ENCODE data around the gene MT1E.

Gene MT1E

DNA sequence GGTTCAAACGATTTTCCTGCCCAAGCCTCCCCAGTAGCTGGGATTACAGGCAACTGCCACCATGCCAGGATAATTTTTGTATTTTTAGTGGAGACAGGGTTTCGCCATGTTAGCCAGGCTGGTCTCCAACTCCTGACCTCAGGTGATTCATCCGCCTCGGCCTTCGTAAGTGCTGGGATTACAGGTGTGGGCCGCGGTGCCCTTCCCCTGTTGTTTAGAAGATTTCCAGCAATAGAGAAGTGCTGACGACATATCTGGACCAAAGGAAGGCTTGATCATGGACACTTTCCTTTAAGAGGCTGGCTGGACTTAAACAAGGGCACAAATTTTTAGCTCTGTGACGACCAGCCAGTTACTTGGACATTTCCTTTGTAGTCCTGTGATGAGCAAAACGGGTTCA is 5.6 kb downstream of the MT1E start:
- no peaks in the 10 kb centered on the region for H3K9me3 Mint-ChIP-seq
- no peak overlapping the region for H3K27ac Mint-ChIP-seq
- H3K36me3 Mint-ChIP-seq (ENCODE audit: low read depth), result no peaks in the 10 kb centered on the region
- no peak for DNase-seq
- H3K4me1 Mint-ChIP-seq, result peaks cover 8% of the 10 kb centered on the region
- TF ChIP-seq, protein P1, sequence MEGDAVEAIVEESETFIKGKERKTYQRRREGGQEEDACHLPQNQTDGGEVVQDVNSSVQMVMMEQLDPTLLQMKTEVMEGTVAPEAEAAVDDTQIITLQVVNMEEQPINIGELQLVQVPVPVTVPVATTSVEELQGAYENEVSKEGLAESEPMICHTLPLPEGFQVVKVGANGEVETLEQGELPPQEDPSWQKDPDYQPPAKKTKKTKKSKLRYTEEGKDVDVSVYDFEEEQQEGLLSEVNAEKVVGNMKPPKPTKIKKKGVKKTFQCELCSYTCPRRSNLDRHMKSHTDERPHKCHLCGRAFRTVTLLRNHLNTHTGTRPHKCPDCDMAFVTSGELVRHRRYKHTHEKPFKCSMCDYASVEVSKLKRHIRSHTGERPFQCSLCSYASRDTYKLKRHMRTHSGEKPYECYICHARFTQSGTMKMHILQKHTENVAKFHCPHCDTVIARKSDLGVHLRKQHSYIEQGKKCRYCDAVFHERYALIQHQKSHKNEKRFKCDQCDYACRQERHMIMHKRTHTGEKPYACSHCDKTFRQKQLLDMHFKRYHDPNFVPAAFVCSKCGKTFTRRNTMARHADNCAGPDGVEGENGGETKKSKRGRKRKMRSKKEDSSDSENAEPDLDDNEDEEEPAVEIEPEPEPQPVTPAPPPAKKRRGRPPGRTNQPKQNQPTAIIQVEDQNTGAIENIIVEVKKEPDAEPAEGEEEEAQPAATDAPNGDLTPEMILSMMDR (IDR thresholded peaks at IDR 0.05), result no peak
- peaks cover 100% of the 10 kb centered on the region for H3K27me3 Mint-ChIP-seq (ENCODE audit: low read depth, poor library complexity)
- no peak overlapping the region for H3K4me3 Mint-ChIP-seq

DNA sequence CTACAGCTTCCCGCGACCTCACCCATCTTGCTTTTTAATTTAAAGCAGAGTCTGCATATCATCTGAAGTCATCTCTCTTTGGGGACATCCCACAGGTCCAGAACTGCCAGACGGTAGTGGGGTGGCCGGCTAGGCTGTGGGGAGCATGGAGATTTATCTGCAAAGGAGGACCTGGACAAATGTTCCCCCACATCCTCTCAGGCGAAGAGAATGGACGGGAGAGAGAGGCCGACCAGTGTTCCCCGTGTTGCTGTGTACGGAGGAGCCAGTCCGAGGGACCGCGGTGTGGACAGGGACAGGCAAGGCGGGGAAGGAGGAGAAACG is 6.2 kb downstream of the MT1E start:
- Mint-ChIP-seq H3K27me3 (ENCODE audit: low read depth, poor library complexity) (peaks cover 100% of the 10 kb centered on the region), H3K27ac (no peak overlapping the region), H3K9me3 (no peaks in the 10 kb centered on the region), H3K4me3 (peak overlapping the region; percentile 67), H3K36me3 (ENCODE audit: low read depth) (no peaks in the 10 kb centered on the region), H3K4me1 (peaks cover 8% of the 10 kb centered on the region)
- no peak for DNase-seq
- TF ChIP-seq, protein P1 (IDR thresholded peaks at IDR 0.05), result no peak

DNA sequence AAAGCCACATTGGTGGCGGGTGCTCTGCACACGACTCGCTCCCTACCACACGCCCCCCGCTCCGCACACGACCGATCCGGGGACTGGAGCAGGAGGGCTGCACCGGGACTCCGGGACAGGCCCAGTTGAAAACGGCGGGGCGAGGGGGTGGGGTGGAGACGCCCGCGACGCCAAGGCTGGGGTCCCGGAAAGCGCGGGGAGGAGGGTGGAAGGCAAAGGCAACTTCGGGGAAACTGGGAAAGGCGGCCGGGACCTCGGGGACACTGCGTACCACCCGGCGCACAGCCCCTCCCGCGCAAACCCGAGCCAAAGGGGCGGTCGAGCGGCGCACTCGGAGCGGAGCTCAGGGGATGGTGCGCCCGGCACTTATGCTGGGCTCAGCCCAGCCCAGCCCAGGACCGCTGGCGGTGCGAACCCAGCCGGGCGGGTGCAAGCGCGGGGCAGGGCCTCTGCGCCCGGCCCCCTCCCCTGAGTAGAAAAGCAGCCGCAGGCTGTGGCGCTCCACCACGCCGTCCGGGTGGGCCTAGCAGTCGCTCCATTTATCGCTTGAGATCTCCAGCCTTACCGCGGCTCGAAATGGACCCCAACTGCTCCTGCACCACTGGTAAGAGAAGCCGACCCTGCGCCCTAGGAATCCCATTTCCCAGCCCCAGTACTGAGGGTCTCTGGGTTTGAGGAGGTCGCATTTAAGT is 6.7 kb downstream of the MT1E start, which contains the start of gene MT1M:
Gene MT1M (plus strand): TSS at position 504 of the 692 bp plus-strand sequence. CDS start 73 bp downstream, at position 577.
- H3K27me3 Mint-ChIP-seq (ENCODE audit: low read depth, poor library complexity), result peaks cover 100% of the 10 kb centered on the region
- DNase-seq, result peak; percentile 44
- H3K4me3 Mint-ChIP-seq, result peak within 1 kb of the TSS; percentile 74
- no peaks in the 10 kb centered on the region for H3K36me3 Mint-ChIP-seq (ENCODE audit: low read depth)
- no peak within 1 kb of the TSS for H3K27ac Mint-ChIP-seq
- peaks cover 8% of the 10 kb centered on the region for H3K4me1 Mint-ChIP-seq
- TF ChIP-seq, protein P1 (IDR thresholded peaks at IDR 0.05), result no peak
- no peaks in the 10 kb centered on the region for H3K9me3 Mint-ChIP-seq

DNA sequence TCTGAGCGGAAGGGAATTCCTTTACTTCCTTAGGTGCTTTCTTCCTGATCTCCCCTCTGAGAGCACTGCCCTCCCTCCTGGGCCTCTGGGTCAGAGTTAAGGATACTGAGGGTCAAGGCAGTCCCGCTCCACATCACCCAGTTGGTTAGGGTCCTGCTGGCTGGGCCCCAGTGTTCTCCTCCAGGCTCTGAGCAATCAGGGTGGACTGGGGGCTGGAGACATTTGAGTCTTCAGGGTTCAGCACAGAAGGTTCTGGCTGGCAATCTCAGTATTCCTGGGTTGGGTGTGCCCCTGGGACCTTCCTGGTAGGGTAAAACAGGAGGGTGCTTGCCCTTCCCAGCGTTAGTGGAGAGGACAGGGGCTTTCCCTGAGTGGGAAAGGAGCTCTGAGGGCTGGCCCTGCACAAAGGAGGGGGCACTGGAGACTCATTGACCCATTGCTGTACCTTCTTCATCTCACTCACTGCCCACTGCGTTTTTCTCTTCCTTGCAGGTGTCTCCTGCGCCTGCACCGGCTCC is 7.3 kb downstream of the MT1E start:
- Mint-ChIP-seq H3K9me3 (no peaks in the 10 kb centered on the region), H3K4me3 (peak overlapping the region; percentile 74), H3K36me3 (ENCODE audit: low read depth) (no peaks in the 10 kb centered on the region), H3K27me3 (ENCODE audit: low read depth, poor library complexity) (peaks cover 100% of the 10 kb centered on the region), H3K4me1 (peaks cover 12% of the 10 kb centered on the region), H3K27ac (no peak overlapping the region)
- DNase-seq, result no peak
- TF ChIP-seq, protein P1 (IDR thresholded peaks at IDR 0.05), result no peak

DNA sequence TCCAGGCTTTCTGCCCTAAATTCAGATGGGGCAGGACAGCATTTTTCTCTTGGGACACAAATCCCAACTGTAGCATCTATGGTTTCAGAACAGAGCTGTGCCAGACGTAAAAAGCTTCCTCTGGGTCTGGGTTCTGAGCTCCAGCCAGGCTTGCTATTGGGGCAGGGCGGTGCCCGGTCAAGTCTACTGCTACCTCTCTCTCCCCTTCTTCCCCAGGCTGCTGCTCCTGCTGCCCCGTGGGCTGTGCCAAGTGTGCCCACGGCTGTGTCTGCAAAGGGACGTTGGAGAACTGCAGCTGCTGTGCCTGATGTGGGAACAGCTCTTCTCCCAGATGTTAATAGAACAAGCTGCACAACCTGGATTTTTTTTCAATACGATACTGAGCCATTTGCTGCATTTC is 8.0 kb downstream of the MT1E start:
- TF ChIP-seq, protein P1 (IDR thresholded peaks at IDR 0.05), result no peak
- DNase-seq, result no peak
- Mint-ChIP-seq H3K36me3 (ENCODE audit: low read depth) (no peaks in the 10 kb centered on the region), H3K27ac (no peak overlapping the region), H3K9me3 (no peaks in the 10 kb centered on the region), H3K27me3 (ENCODE audit: low read depth, poor library complexity) (peaks cover 100% of the 10 kb centered on the region), H3K4me1 (peaks cover 14% of the 10 kb centered on the region), H3K4me3 (no peak overlapping the region)

Measured in nephron progenitor cell (in vitro differentiated cells).